GM19099 (cell line): ENCODE data around the gene ZDHHC24.

Source experiments
- POLR2A ChIP-seq: IDR thresholded peaks from 3 replicates; pipeline ENCODE4 v1.6.1; 2011; ENCODE audit warnings: low read depth; ENCODE audit not compliant: insufficient read length; ENCODE audit errors: extremely low read depth

The ZDHHC24 gene

GRCh38 chr11:66473608-66474515, 72.0 kb downstream of the ZDHHC24 start:
- TF ChIP-seq POLR2A: no peak

GRCh38 chr11:66473167-66473566, 72.7 kb downstream of the ZDHHC24 start:
- TF ChIP-seq POLR2A: no peak

GRCh38 chr11:66472054-66472453, 73.8 kb downstream of the ZDHHC24 start:
- no peak for TF ChIP-seq POLR2A

- no peak for TF ChIP-seq POLR2A
These were observed 74.7 kb downstream of the ZDHHC24 start for GRCh38 chr11:66471142-66471541.
